Ovary (tissue), 9 donors: ENCODE data around the gene TIGAR. TPM values are rescaled to one million over a fixed set of nuclear protein-coding genes. Genes with fewer than 3 reads are reported as not detected.

Experiments
- DNase-seq, 5 donors: peaks; one replicate each; pipeline ENCODE4 v3.0.0-alpha.2; 2019 to 2020
- H3K27ac ChIP-seq, 2 donors: fragments of 200-600 bp; one replicate each; pipeline versions ENCODE4 v1.5.1 to v1.8.0; 2019 to 2022
- H3K27me3 ChIP-seq: fragments of 200-600 bp; one replicate; pipeline ENCODE4 v1.8.0; 2022
- H3K36me3 ChIP-seq: fragments of 200-600 bp; sonication (generic); one replicate; pipeline ENCODE4 v1.5.1; 2019
- H3K4me1 ChIP-seq: one replicate; pipeline ENCODE4 v1.8.1; 2013; ENCODE audit warnings: mild to moderate bottlenecking, moderate library complexity; ENCODE audit not compliant: insufficient read depth
- H3K4me3 ChIP-seq: fragments of 200-600 bp; sonication (generic); one replicate; pipeline ENCODE4 v1.5.1; 2017
- H3K9me3 ChIP-seq, 2 donors: fragments of 200-600 bp in 1 of 2; sonication (generic) in 1 of 2; one replicate each; pipeline versions ENCODE4 v1.5.1 to v1.8.1; 2013 to 2019; ENCODE audit warnings: mild to moderate bottlenecking in 1 of 2, moderate library complexity in 1 of 2
- CTCF ChIP-seq, 3 donors: fragments of 450-650 bp in 2 of 3; fragments of 200-600 bp in 1 of 3; IDR thresholded peaks; one replicate each; pipeline versions ENCODE4 v1.5.1 to v1.8.0; 2016 to 2022; ENCODE audit warnings: antibody characterized with exemption in 3 of 3, mild to moderate bottlenecking in 1 of 3
- EP300 ChIP-seq: sonication (generic); formaldehyde crosslinking; IDR thresholded peaks from one replicate; pipeline ENCODE4 v1.6.1; 2017; ENCODE audit warnings: antibody characterized with exemption
- POLR2A ChIP-seq: fragments of 450-650 bp; IDR thresholded peaks from one replicate; pipeline ENCODE4 v1.6.1; 2017; ENCODE audit warnings: antibody characterized with exemption, mild to moderate bottlenecking, moderate library complexity
- WGBS, 3 donors: extraction: QIAGEN DNeasy Blood & Tissue Kit in 1 of 3; methylation state at CpG; one replicate each; pipeline versions ENCODE4 v1.1.5 to v1.1.7; 2013 to 2017; 5-methylcytosine and 5-hydroxymethylcytosine counted together
- intact Hi-C, 4 donors: fragments of 100-400 bp; cut with DNase I; formaldehyde crosslinking; loops; one replicate each; pipeline versions ENCODE4 v1.11.0 to v1.15.1; 2022 to 2023
- polyA plus RNA-seq, 2 donors: library from polyadenylated mRNA; stranded (reverse); fragments of 200-250 nt in 1 of 2; fragments of 350-450 nt in 1 of 2; fragmentation: Illumina TruSeq in 1 of 2; extraction: RNeasy Lipid Tissue Mini Kit (QIAGEN cat#74804) in 1 of 2; gene quantifications; one replicate each; pipeline ENCODE4 v1.2.3, GENCODE V29; 2013 to 2014
- total RNA-seq, 7 donors: library from RNA; depleted of rRNA in 2 of 7; stranded (reverse); fragments of >200 nt in 2 of 7; fragmentation: NEBNext Ultra II Directional in 3 of 7; extraction: Animal tissue kit (Norgen Biotek cat#: 25700) in 3 of 7; gene quantifications; one replicate each; pipeline versions ENCODE4 v1.1.0 to v1.2.4, GENCODE V29; 2016 to 2023
- donor health status: DM: no; HTN: no; CAD: no; lungs with moderate emphysema.
- donor health status: DM: no; HTN: no; CAD: no.
- donor health status: Bipolar disorder and iron deficiency.
- donor health status: DM: yes; HTN: yes; CAD: no.
- donor health status: DM: no; HTN: no; CAD: no.
- donor health status: DM: yes; HTN: yes; CAD: no.

The TIGAR gene
- total and polyA plus RNA-seq, 9 donors = 0.36 to 10.3 (median 4.1) TPM

- WGBS, 3 donors = 0 to 1% (median 1%) methylated on average over 7 of the region's 7 CpGs
- no peaks in the 10 kb centered on the region for H3K4me1 ChIP-seq
- no peaks in the 10 kb centered on the region for H3K9me3 ChIP-seq
- no peak within 1 kb of the TSS for H3K4me3 ChIP-seq
- no peak for TF ChIP-seq POLR2A
- TF ChIP-seq EP300 = no peak
- TF ChIP-seq CTCF (IDR thresholded peaks at IDR 0.05) = no peak
- intact Hi-C loops = no loop called here
- H3K27me3 ChIP-seq = no peaks in the 10 kb centered on the region
- H3K36me3 ChIP-seq = no peaks in the 10 kb centered on the region
- H3K27ac ChIP-seq = no peak within 1 kb of the TSS
- no peak for DNase-seq
These were observed 58.4 kb downstream of the TIGAR start, which contains the start of gene FGF23 for GRCh38 chr12:4379405-4379804. FGF23 (minus strand) TSS chr12:4379712; CDS start chr12:4379582, 130 bp downstream.

- Histone ChIP-seq H3K4me3 (no peak overlapping the region), H3K4me1 (no peaks in the 10 kb centered on the region), H3K9me3 (no peaks in the 10 kb centered on the region), H3K27me3 (no peaks in the 10 kb centered on the region), H3K27ac (no peak overlapping the region), H3K36me3 (no peaks in the 10 kb centered on the region)
- no peak for DNase-seq
- WGBS, 3 donors = 75 to 86% (median 83%) methylated on average over 4 of the region's 4 CpGs
- intact Hi-C loops = no loop called here
- TF ChIP-seq EP300 (no peak), POLR2A (no peak), CTCF (IDR thresholded peaks at IDR 0.05) (no peak)
These were observed 59.3 kb downstream of the TIGAR start for GRCh38 chr12:4380332-4380731.

GRCh38 chr12:4383304-4383865 lies 62.4 kb downstream of the TIGAR start:
- Histone ChIP-seq H3K9me3 (no peaks in the 10 kb centered on the region), H3K27me3 (no peaks in the 10 kb centered on the region), H3K4me3 (no peak overlapping the region), H3K4me1 (no peaks in the 10 kb centered on the region), H3K36me3 (no peaks in the 10 kb centered on the region), H3K27ac (no peak overlapping the region)
- no peak for TF ChIP-seq EP300
- no peak for TF ChIP-seq POLR2A
- no peak for TF ChIP-seq CTCF (IDR thresholded peaks at IDR 0.05)
- DNase-seq = no peak
- intact Hi-C loops = no loop called here
- 62 to 71% (median 68%) methylated on average over 8 of the region's 8 CpGs for WGBS, 3 donors

- intact Hi-C loops = no loop called here
- DNase-seq = no peak
- H3K27me3 ChIP-seq = no peaks in the 10 kb centered on the region
- H3K4me1 ChIP-seq = no peaks in the 10 kb centered on the region
- H3K27ac ChIP-seq = no peak overlapping the region
- no peaks in the 10 kb centered on the region for H3K36me3 ChIP-seq
- H3K4me3 ChIP-seq = no peak overlapping the region
- 68 to 72% (median 70%) methylated on average over 4 of the region's 4 CpGs for WGBS, 3 donors
- H3K9me3 ChIP-seq = no peaks in the 10 kb centered on the region
- TF ChIP-seq POLR2A (no peak), CTCF (IDR thresholded peaks at IDR 0.05) (no peak), EP300 (no peak)
These were observed 65.8 kb downstream of the TIGAR start for GRCh38 chr12:4386801-4387200.
